C4-2B (cell line): ENCODE results near the gene THEM5.

Experiments used
- H3K27ac ChIP-seq: fragments of 450-650 bp; 2 replicates; pipeline ENCODE4 v1.5.1; 2017
- CTCF ChIP-seq: fragments of 450-650 bp; conservative IDR thresholded peaks from 2 replicates; pipeline ENCODE4 v1.5.1; 2017; ENCODE audit warnings: mild to moderate bottlenecking
- ZFX ChIP-seq: fragments of 450-650 bp; IDR thresholded peaks from 2 replicates; pipeline ENCODE4 v1.6.1; 2017

The THEM5 gene

GRCh38 chr1:151799179-151800022 lies 54.1 kb downstream of the THEM5 start:
- H3K27ac ChIP-seq: no peak overlapping the region
- TF ChIP-seq ZFX (no peak), CTCF (no peak)

GRCh38 chr1:151798571-151798970 lies 54.9 kb downstream of the THEM5 start:
- H3K27ac ChIP-seq: no peak overlapping the region
- TF ChIP-seq ZFX (no peak), CTCF (no peak)
